GM12891 (cell line): Measurements from ENCODE around the gene TMEM132D.

ENCODE experiments used
- POLR2A ChIP-seq: IDR thresholded peaks from 2 replicates; pipeline ENCODE4 v1.6.1; 2011; ENCODE audit warnings: low read depth, low read length, control low read depth
- POLR2AphosphoS5 ChIP-seq: IDR thresholded peaks from 2 replicates; pipeline ENCODE4 v1.6.1; 2011; ENCODE audit warnings: low read depth, low read length, control low read depth

DNA sequence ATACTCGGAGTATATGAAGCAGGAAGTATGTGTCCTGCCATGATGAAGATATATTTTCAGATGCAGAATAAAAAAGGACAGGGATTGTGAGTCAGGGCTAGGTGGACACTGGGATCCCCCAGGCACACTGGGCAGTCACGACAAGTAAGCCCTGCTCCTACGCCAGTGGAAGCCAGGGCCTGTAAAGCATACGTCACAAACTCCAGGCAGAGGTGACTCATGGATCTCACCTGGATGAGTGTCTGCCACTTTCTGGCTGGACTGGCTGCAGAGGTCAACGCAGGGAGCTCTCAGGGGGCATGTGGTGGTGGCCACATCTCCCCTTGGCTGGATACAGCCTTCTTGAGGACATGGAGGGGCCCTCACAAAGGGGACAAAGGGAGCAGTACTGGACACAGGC, 788.3 kb downstream of the TMEM132D start:
- TF ChIP-seq POLR2A (no peak), POLR2AphosphoS5 (no peak)
